ENCODE measurements around the gene LCN2.

- TF ChIP-seq POLR2A (IDR thresholded peaks at IDR 0.05) (no peak), CTCF (IDR thresholded peaks at IDR 0.05) (no peak)
Measured at GRCh38 chr9:128159784-128160602, 10.7 kb downstream of the LCN2 start, which contains the start of gene BBLN.
